Neuronal stem cell (in vitro differentiated cells): ENCODE results near the gene RSKR.

Source experiments
- DNase-seq: peaks from one replicate; pipeline ENCODE4 v3.0.0-alpha.2; 2013; ENCODE audit warnings: low spot score
- H2AFZ ChIP-seq: one replicate; pipeline ENCODE4 v1.6.1; 2013; ENCODE audit warnings: mild to moderate bottlenecking, low read length, inconsistent platforms
- H2AK5ac ChIP-seq: 2 replicates; pipeline ENCODE4 v1.6.1; 2013; ENCODE audit warnings: low read depth, mild to moderate bottlenecking, inconsistent platforms, low read length, moderate library complexity, mixed read lengths
- H2BK120ac ChIP-seq: 2 replicates; pipeline ENCODE4 v1.6.1; 2013; ENCODE audit warnings: low read depth, mild to moderate bottlenecking, inconsistent platforms, low read length, moderate library complexity, mixed read lengths
- H2BK12ac ChIP-seq: one replicate; pipeline ENCODE4 v1.6.1; 2013; ENCODE audit warnings: low read length, inconsistent platforms
- H2BK15ac ChIP-seq: 2 replicates; pipeline ENCODE4 v1.6.1; 2013; ENCODE audit warnings: mild to moderate bottlenecking, low read length, inconsistent platforms, mixed read lengths
- H2BK5ac ChIP-seq: one replicate; pipeline ENCODE4 v1.6.1; 2013; ENCODE audit warnings: inconsistent platforms, mild to moderate bottlenecking, low read length, moderate library complexity
- H3K14ac ChIP-seq: one replicate; pipeline ENCODE4 v1.6.1; 2013; ENCODE audit warnings: low read length, inconsistent platforms
- H3K18ac ChIP-seq: 2 replicates; pipeline ENCODE4 v1.6.1; 2013; ENCODE audit warnings: low read length, inconsistent platforms
- H3K23ac ChIP-seq: 2 replicates; pipeline ENCODE4 v1.6.1; 2013; ENCODE audit warnings: low read depth, mild to moderate bottlenecking, mixed read lengths, low read length, inconsistent platforms; ENCODE audit not compliant: poor library complexity
- H3K27ac ChIP-seq: replicated peaks from 3 replicates; pipeline ENCODE4 v1.5.1; 2013; ENCODE audit warnings: low read length, inconsistent platforms
- H3K27me3 ChIP-seq, 3 experiments: 2 replicates each; pipeline ENCODE4 v1.6.1; 2013; ENCODE audit warnings: low read length in 3 of 3, mild to moderate bottlenecking in 2 of 3, inconsistent platforms in 1 of 3, low read depth in 1 of 3, mixed read lengths in 1 of 3, moderate library complexity in 1 of 3; ENCODE audit not compliant: control insufficient read depth in 3 of 3, insufficient read depth in 3 of 3
- H3K36me3 ChIP-seq, 2 donors: replicated peaks in 1 of 2; 2 replicates each; pipeline ENCODE4 v1.6.1; 2013; ENCODE audit warnings: low read length in 2 of 2; ENCODE audit not compliant: control insufficient read depth in 2 of 2, insufficient read depth in 2 of 2
- H3K4ac ChIP-seq: 2 replicates; pipeline ENCODE4 v1.6.1; 2013; ENCODE audit warnings: inconsistent platforms, mild to moderate bottlenecking, low read length, moderate library complexity
- H3K4me1 ChIP-seq, 2 donors: 1 replicate in 1 of 2; 2 replicates in 1 of 2; pipeline ENCODE4 v1.6.1; 2013; ENCODE audit warnings: low read length in 2 of 2, low read depth in 1 of 2; ENCODE audit not compliant: control insufficient read depth in 2 of 2, insufficient read depth in 1 of 2
- H3K4me2 ChIP-seq: one replicate; pipeline ENCODE4 v1.6.1; 2013; ENCODE audit warnings: mild to moderate bottlenecking, low read length, inconsistent platforms; ENCODE audit not compliant: insufficient read depth, poor library complexity, severe bottlenecking
- H3K4me3 ChIP-seq, 2 donors: 2 replicates each; pipeline ENCODE4 v1.5.1; 2013; ENCODE audit warnings: low read length in 2 of 2, mild to moderate bottlenecking in 2 of 2, inconsistent platforms in 1 of 2, moderate library complexity in 1 of 2
- H3K79me1 ChIP-seq: one replicate; pipeline ENCODE4 v1.6.1; 2013; ENCODE audit warnings: low read depth, mild to moderate bottlenecking, inconsistent platforms, low read length, moderate library complexity
- H3K9ac ChIP-seq: one replicate; pipeline ENCODE4 v1.6.1; 2013; ENCODE audit warnings: mild to moderate bottlenecking, low read depth, low read length, inconsistent platforms; ENCODE audit not compliant: poor library complexity
- H3K9me3 ChIP-seq, 2 donors: replicated peaks in 1 of 2; 2 replicates each; pipeline versions ENCODE3 to v1.6.1; 2013; ENCODE audit warnings: low read length in 2 of 2, mild to moderate bottlenecking in 2 of 2, inconsistent platforms in 1 of 2, low read depth in 1 of 2, mixed read lengths in 1 of 2, moderate library complexity in 1 of 2; ENCODE audit not compliant: control insufficient read depth in 2 of 2, insufficient read depth in 1 of 2
- H4K8ac ChIP-seq: one replicate; pipeline ENCODE4 v1.6.1; 2013; ENCODE audit warnings: low read depth, mild to moderate bottlenecking, inconsistent platforms, low read length, moderate library complexity
- H4K91ac ChIP-seq: one replicate; pipeline ENCODE4 v1.6.1; 2013; ENCODE audit warnings: low read length, low read depth, mild to moderate bottlenecking, inconsistent platforms; ENCODE audit not compliant: poor library complexity
- WGBS, 2 donors: extraction: QIAGEN DNeasy Blood & Tissue Kit; methylation state at CpG; one replicate each; pipeline ENCODE4 v1.1.7; 2013; ENCODE audit warnings: missing lambda C conversion rate in 2 of 2, mixed read lengths in 1 of 2; ENCODE audit not compliant: insufficient read length in 2 of 2, insufficient replicate concordance in 1 of 2; ENCODE audit errors: extremely low coverage in 2 of 2; 5-methylcytosine and 5-hydroxymethylcytosine counted together

The RSKR gene

DNA sequence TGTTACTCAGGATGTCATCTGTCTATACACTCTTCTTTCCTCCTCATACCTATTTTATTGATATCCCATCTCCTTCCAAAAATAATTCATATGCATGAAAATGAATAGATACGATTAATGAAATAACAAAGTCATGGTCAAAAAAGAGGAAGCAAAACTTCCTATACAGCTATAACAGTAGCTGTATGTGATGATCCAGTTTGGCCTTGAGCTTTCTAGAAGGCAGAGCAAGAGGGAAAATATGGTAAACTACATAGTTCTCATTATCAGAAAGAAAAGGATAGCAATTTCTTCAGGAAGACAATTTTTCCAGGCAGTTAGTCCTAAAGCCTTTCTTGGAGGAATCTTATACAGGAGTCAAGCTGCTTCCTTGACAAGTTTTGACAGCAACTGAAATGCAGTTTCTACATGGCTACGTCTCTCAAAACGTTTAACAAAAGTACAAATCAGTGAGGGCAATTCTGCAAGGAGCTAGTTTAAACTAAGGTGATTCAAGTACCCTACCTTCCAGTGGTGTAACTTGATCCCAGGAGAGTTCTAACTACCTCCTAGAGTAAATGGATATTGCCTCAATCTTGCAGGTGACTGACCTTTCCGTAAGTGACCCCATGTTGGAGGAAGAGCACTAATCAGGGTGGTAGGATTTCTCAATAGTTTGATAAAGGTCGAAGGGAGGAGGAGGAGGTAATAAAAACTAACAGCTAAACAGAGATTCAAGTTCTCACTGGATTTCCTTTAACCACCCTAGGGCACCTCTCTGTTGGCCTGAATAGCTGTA lies 16.2 kb downstream of the RSKR start:
- H3K9me3 ChIP-seq = no peaks in the 10 kb centered on the region
- H2BK15ac ChIP-seq = no peak overlapping the region
- H2AK5ac ChIP-seq = no peak overlapping the region
- peak overlapping the region; percentile 81 to 92 for H3K4me3 ChIP-seq
- no peak overlapping the region for H3K14ac ChIP-seq
- H3K79me1 ChIP-seq = peaks cover 2% of the 10 kb centered on the region
- H3K4me2 ChIP-seq = peak overlapping the region; percentile 74
- peaks cover 0 to 4% (median 0%) of the 10 kb centered on the region in 3 experiments for H3K27me3 ChIP-seq
- H4K8ac ChIP-seq = no peak overlapping the region
- no peak overlapping the region for H3K18ac ChIP-seq
- H2AFZ ChIP-seq = peak overlapping the region; percentile 90
- no peak overlapping the region for H2BK12ac ChIP-seq
- no CpG with 5 or more reads among the region's 5 CpGs for WGBS, 2 donors
- no peak overlapping the region for H3K9ac ChIP-seq
- H2BK120ac ChIP-seq = no peak overlapping the region
- H2BK5ac ChIP-seq = no peak overlapping the region
- H3K23ac ChIP-seq = no peak overlapping the region
- no peak overlapping the region for H3K4ac ChIP-seq
- H4K91ac ChIP-seq = no peak overlapping the region
- H3K36me3 ChIP-seq = peaks cover 8 to 53% of the 10 kb centered on the region in 2 donors
- peaks cover 9 to 12% of the 10 kb centered on the region in 2 donors for H3K4me1 ChIP-seq
- no peak for DNase-seq
- no peak overlapping the region for H3K27ac ChIP-seq

GRCh38 chr17:28592260-28592659 lies 21.7 kb downstream of the RSKR start:
- Histone ChIP-seq H3K36me3 (peaks cover 41 to 90% of the 10 kb centered on the region in 2 donors), H2AK5ac (no peak overlapping the region), H4K91ac (no peak overlapping the region), H4K8ac (no peak overlapping the region), H3K79me1 (peaks cover 2% of the 10 kb centered on the region), H3K27ac (no peak overlapping the region), H2BK5ac (no peak overlapping the region), H2AFZ (no peak overlapping the region), H2BK12ac (no peak overlapping the region), H3K4me1 (peaks cover 0 to 1% of the 10 kb centered on the region in 2 donors), H3K23ac (no peak overlapping the region), H3K4me2 (no peak overlapping the region), H3K18ac (no peak overlapping the region), H3K14ac (no peak overlapping the region), H3K4me3 (no peak overlapping the region), H3K4ac (no peak overlapping the region), H3K9ac (no peak overlapping the region), H3K9me3 (no peaks in the 10 kb centered on the region), H2BK120ac (no peak overlapping the region), H2BK15ac (no peak overlapping the region), H3K27me3 (no peaks in the 10 kb centered on the region)
- DNase-seq = no peak
- no CpG with 5 or more reads among the region's 4 CpGs for WGBS, 2 donors

- WGBS, 2 donors = no CpG with 5 or more reads among the region's 3 CpGs
- Histone ChIP-seq H3K9ac (no peak overlapping the region), H2BK12ac (no peak overlapping the region), H3K36me3 (peaks cover 61 to 94% of the 10 kb centered on the region in 2 donors), H3K4me3 (no peak overlapping the region), H2BK15ac (no peak overlapping the region), H3K23ac (no peak overlapping the region), H3K27ac (no peak overlapping the region), H4K91ac (no peak overlapping the region), H3K27me3 (no peaks in the 10 kb centered on the region), H3K9me3 (no peaks in the 10 kb centered on the region), H3K4ac (no peak overlapping the region), H2AFZ (no peak overlapping the region), H2BK5ac (no peak overlapping the region), H2AK5ac (no peak overlapping the region), H3K4me2 (no peak overlapping the region), H3K14ac (no peak overlapping the region), H2BK120ac (no peak overlapping the region), H4K8ac (no peak overlapping the region), H3K4me1 (no peaks in the 10 kb centered on the region), H3K79me1 (peaks cover 4% of the 10 kb centered on the region), H3K18ac (no peak overlapping the region)
- DNase-seq = no peak
Observed at GRCh38 chr17:28585851-28586250, 28.1 kb downstream of the RSKR start.

GRCh38 chr17:28584434-28584833 lies 29.6 kb downstream of the RSKR start:
- no peak overlapping the region for H2AK5ac ChIP-seq
- no peak overlapping the region for H3K23ac ChIP-seq
- DNase-seq = no peak
- H2BK15ac ChIP-seq = no peak overlapping the region
- H3K4me1 ChIP-seq = no peaks in the 10 kb centered on the region
- peaks cover 63 to 94% of the 10 kb centered on the region in 2 donors for H3K36me3 ChIP-seq
- no peak overlapping the region for H3K18ac ChIP-seq
- no peak overlapping the region for H4K8ac ChIP-seq
- no peak overlapping the region for H4K91ac ChIP-seq
- H3K79me1 ChIP-seq = peaks cover 4% of the 10 kb centered on the region
- H3K9me3 ChIP-seq = no peaks in the 10 kb centered on the region
- H3K9ac ChIP-seq = no peak overlapping the region
- H2BK5ac ChIP-seq = no peak overlapping the region
- no peaks in the 10 kb centered on the region for H3K27me3 ChIP-seq
- no peak overlapping the region for H3K4ac ChIP-seq
- H3K4me3 ChIP-seq = no peak overlapping the region
- H3K14ac ChIP-seq = no peak overlapping the region
- H3K27ac ChIP-seq = no peak overlapping the region
- no peak overlapping the region for H2AFZ ChIP-seq
- WGBS, 2 donors = no CpG with 5 or more reads among the region's 3 CpGs
- H3K4me2 ChIP-seq = no peak overlapping the region
- H2BK12ac ChIP-seq = no peak overlapping the region
- H2BK120ac ChIP-seq = no peak overlapping the region
